ENCODE data around the gene TACC3.

DNA sequence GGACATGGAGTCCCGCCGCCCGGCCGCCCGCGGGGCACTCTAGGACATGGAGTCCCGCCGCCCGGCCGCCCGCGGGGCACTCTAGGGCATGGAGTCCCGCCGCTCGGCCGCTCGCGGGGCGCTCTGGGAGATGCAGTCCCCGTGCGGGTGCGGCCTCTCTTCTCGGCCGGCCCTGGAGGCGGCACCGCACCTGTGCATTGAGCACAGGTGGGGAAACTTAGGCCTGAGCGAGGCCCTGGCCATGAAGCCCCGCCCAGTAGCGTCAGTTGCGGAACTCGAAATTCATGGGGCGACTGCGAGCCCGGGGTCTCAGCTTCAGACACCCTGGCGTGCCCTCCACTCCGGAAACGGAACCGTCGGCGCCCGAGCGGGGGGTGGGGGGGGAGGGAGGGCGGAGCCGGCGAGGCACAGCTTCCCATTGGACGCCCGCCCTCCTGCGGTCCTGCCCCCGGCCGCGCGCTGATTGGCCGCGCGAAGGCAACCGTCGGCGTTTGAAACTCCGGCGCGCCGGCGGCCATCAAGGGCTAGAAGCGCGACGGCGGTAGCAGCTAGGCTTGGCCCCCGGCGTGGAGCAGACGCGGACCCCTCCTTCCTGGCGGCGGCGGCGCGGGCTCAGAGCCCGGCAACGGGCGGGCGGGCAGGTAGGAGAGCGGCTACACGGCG is at the start of gene TACC3, which contains the start of gene TMEM129:
- TF ChIP-seq POLR2A (IDR thresholded peaks at IDR 0.05; ENCODE audit: low read depth): no peak
- TF ChIP-seq, protein P1, sequence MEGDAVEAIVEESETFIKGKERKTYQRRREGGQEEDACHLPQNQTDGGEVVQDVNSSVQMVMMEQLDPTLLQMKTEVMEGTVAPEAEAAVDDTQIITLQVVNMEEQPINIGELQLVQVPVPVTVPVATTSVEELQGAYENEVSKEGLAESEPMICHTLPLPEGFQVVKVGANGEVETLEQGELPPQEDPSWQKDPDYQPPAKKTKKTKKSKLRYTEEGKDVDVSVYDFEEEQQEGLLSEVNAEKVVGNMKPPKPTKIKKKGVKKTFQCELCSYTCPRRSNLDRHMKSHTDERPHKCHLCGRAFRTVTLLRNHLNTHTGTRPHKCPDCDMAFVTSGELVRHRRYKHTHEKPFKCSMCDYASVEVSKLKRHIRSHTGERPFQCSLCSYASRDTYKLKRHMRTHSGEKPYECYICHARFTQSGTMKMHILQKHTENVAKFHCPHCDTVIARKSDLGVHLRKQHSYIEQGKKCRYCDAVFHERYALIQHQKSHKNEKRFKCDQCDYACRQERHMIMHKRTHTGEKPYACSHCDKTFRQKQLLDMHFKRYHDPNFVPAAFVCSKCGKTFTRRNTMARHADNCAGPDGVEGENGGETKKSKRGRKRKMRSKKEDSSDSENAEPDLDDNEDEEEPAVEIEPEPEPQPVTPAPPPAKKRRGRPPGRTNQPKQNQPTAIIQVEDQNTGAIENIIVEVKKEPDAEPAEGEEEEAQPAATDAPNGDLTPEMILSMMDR (IDR thresholded peaks at IDR 0.05): no peak

All from esophagus muscularis mucosa (tissue), 3 donors.